Esophagus muscularis mucosa (tissue), 4 donors: ENCODE data around the gene LPCAT3. TPM values are rescaled to one million over a fixed set of nuclear protein-coding genes. Genes with fewer than 3 reads are reported as not detected.

Experiments
- DNase-seq: peaks from one replicate; pipeline ENCODE4 v3.0.0-alpha.2; 2017; ENCODE audit errors: extremely low spot score
- H3K27ac ChIP-seq, 4 donors: fragments of 200-600 bp; sonication (generic); replicated peaks in 1 of 4; 1 replicate in 3 of 4; 2 replicates in 1 of 4; pipeline ENCODE4 v1.5.1; 2016 to 2019; ENCODE audit warnings: mild to moderate bottlenecking in 1 of 4
- H3K27me3 ChIP-seq, 4 donors: fragments of 200-600 bp; sonication (generic); one replicate each; pipeline versions ENCODE4 v1.5.1 to v1.6.0; 2016 to 2019
- H3K36me3 ChIP-seq, 4 donors: fragments of 200-600 bp; sonication (generic); one replicate each; pipeline ENCODE4 v1.5.1; 2016 to 2019
- H3K4me1 ChIP-seq, 4 donors: fragments of 200-600 bp; sonication (generic); one replicate each; pipeline ENCODE4 v1.5.1; 2016 to 2019
- H3K4me3 ChIP-seq, 4 donors: fragments of 200-600 bp; sonication (generic); 1 replicate in 2 of 4; 2 replicates in 2 of 4; pipeline ENCODE4 v1.5.1; 2016 to 2019; ENCODE audit warnings: mild to moderate bottlenecking in 4 of 4, moderate library complexity in 1 of 4
- H3K9me3 ChIP-seq, 4 donors: fragments of 200-600 bp; sonication (generic); 1 replicate in 3 of 4; 2 replicates in 1 of 4; pipeline ENCODE4 v1.5.1; 2016 to 2019
- EP300 ChIP-seq: sonication (generic); formaldehyde crosslinking; IDR thresholded peaks from one replicate; pipeline ENCODE4 v1.6.1; 2017; ENCODE audit warnings: antibody characterized with exemption
- POLR2A ChIP-seq: fragments of 450-650 bp; IDR thresholded peaks from one replicate; pipeline ENCODE4 v1.6.1; 2017; ENCODE audit warnings: antibody characterized with exemption, moderate library complexity, mild to moderate bottlenecking, low read depth
- POLR2AphosphoS5 ChIP-seq, 2 donors: sonication (generic); formaldehyde crosslinking; IDR thresholded peaks; one replicate each; pipeline ENCODE4 v1.6.1; 2017; ENCODE audit warnings: antibody characterized with exemption in 2 of 2
- WGBS: methylation state at CpG from one replicate; pipeline ENCODE4 v1.1.5; 2018; 5-methylcytosine and 5-hydroxymethylcytosine counted together
- intact Hi-C: fragments of 100-400 bp; cut with DNase I; formaldehyde crosslinking; loops from one replicate; pipeline ENCODE4 v1.15.1; 2023
- total RNA-seq, 4 donors: library from RNA; depleted of rRNA; stranded (reverse); fragments of >200 nt; gene quantifications; one replicate each; pipeline versions ENCODE4 v1.1.0 to v1.2.1, GENCODE V29; 2016
- TF ChIP-seq, protein P1 (sequence below), 3 experiments: fragments of 200-600 bp in 2 of 3; fragments of 450-650 bp in 1 of 3; sonication (generic) in 2 of 3; IDR thresholded peaks; one replicate each; pipeline ENCODE4 v1.5.1; 2017 to 2019; ENCODE audit warnings: antibody characterized with exemption in 3 of 3, mild to moderate bottlenecking in 2 of 3, moderate library complexity in 1 of 3

LPCAT3 gene
- total RNA-seq, 4 donors from 2014 or later = 21.6 to 33.3 (median 26.2) TPM

DNA sequence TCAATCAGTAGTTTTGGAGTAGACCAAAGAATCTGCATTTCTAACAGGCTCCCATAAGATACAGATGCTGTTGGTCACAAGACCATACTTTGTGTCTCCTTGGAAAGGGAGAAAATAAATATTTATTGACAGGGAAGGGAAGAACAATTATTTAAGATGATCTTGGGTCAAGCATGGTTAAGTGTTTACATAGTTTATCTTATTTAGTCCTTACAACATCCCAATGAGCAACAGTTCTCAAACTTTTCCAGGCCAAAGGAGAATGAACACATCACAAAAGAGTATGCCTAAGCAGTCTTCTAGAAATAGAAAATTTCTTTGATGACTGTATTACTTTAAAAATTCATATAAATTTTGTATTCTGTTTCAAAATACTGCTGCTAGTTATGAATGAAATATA, 8.8 kb downstream of the LPCAT3 start:
- intact Hi-C loops = no loop called here
- Histone ChIP-seq H3K4me1 (peaks cover 0 to 10% (median 0%) of the 10 kb centered on the region in 4 donors), H3K9me3 (no peaks in the 10 kb centered on the region), H3K4me3 (no peak overlapping the region), H3K27me3 (no peaks in the 10 kb centered on the region), H3K27ac (no peak overlapping the region), H3K36me3 (peaks cover 0 to 40% (median 20%) of the 10 kb centered on the region in 4 donors)
- TF ChIP-seq POLR2AphosphoS5 (IDR thresholded peaks at IDR 0.05) (no peak), POLR2A (no peak), EP300 (no peak)
- TF ChIP-seq, protein P1, sequence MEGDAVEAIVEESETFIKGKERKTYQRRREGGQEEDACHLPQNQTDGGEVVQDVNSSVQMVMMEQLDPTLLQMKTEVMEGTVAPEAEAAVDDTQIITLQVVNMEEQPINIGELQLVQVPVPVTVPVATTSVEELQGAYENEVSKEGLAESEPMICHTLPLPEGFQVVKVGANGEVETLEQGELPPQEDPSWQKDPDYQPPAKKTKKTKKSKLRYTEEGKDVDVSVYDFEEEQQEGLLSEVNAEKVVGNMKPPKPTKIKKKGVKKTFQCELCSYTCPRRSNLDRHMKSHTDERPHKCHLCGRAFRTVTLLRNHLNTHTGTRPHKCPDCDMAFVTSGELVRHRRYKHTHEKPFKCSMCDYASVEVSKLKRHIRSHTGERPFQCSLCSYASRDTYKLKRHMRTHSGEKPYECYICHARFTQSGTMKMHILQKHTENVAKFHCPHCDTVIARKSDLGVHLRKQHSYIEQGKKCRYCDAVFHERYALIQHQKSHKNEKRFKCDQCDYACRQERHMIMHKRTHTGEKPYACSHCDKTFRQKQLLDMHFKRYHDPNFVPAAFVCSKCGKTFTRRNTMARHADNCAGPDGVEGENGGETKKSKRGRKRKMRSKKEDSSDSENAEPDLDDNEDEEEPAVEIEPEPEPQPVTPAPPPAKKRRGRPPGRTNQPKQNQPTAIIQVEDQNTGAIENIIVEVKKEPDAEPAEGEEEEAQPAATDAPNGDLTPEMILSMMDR (IDR thresholded peaks at IDR 0.05) = no peak
- DNase-seq = no peak

- H3K27me3 ChIP-seq = no peaks in the 10 kb centered on the region
- no peak overlapping the region for H3K4me3 ChIP-seq
- peaks cover 0 to 10% (median 0%) of the 10 kb centered on the region in 4 donors for H3K4me1 ChIP-seq
- TF ChIP-seq POLR2AphosphoS5 (IDR thresholded peaks at IDR 0.05) = no peak
- no peak overlapping the region for H3K27ac ChIP-seq
- H3K9me3 ChIP-seq = no peaks in the 10 kb centered on the region
- 98% methylated on average over 2 of the region's 2 CpGs for WGBS
- H3K36me3 ChIP-seq = peaks cover 0 to 34% (median 20%) of the 10 kb centered on the region in 4 donors
- no peak for DNase-seq
- intact Hi-C loops = no loop called here
Observed at GRCh38 chr12:7008864-7009263, 9.4 kb downstream of the LPCAT3 start.

DNA sequence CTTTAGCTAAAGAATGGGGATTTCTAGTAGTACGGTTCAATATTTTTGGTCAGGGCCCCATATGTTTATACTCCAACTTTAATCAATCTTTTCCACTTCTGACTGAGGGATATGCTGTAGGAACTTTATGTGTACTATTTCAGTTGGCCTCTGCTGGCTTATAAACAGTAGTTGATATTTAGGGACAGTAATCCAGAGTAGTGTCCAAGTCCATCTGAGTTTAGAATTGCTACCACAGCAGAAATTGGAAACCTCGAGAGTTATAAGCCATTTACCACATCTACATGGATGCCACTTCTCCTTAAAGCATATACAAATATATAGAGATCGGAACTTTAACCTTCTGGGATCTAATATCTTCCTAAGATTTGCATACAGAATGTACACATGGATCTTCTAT, 11.6 kb downstream of the LPCAT3 start:
- intact Hi-C loops = no loop called here
- H3K27ac ChIP-seq = no peak overlapping the region
- H3K27me3 ChIP-seq = no peaks in the 10 kb centered on the region
- H3K4me1 ChIP-seq = peaks cover 0 to 10% (median 0%) of the 10 kb centered on the region in 4 donors
- no peak for DNase-seq
- no peaks in the 10 kb centered on the region for H3K9me3 ChIP-seq
- peaks cover 0 to 25% (median 9%) of the 10 kb centered on the region in 4 donors for H3K36me3 ChIP-seq
- 97% methylated on average over 3 of the region's 3 CpGs for whole genome bisulfite sequencing
- H3K4me3 ChIP-seq = no peak overlapping the region
- no peak for TF ChIP-seq POLR2A
- TF ChIP-seq EP300 = no peak
- TF ChIP-seq POLR2AphosphoS5 (IDR thresholded peaks at IDR 0.05) = no peak
- TF ChIP-seq, protein P1 (IDR thresholded peaks at IDR 0.05) = no peak

DNA sequence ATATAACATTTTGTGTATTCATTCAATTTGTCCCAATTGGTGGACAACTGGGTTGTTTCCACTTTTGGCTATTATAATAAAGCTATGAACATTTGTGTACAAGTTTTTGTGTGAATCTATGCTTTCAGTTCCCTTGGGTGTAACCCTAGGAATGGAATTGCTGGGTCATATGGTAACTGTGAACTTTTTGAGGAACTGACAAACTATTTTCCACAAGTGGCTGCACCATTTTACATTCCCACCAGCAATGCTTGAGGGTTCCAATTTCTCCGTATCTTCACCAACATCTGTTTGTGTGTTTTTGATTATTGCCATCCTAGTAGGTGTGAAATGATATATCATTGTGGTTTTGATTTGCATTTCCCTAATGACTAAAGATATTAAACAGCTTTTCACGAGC, 13.0 kb downstream of the LPCAT3 start:
- H3K4me1 ChIP-seq = peaks cover 0 to 9% (median 0%) of the 10 kb centered on the region in 4 donors
- H3K36me3 ChIP-seq = peaks cover 0 to 19% (median 8%) of the 10 kb centered on the region in 4 donors
- TF ChIP-seq, protein P1 (IDR thresholded peaks at IDR 0.05) = no peak
- TF ChIP-seq POLR2A (no peak), EP300 (no peak), POLR2AphosphoS5 (IDR thresholded peaks at IDR 0.05) (no peak)
- H3K27me3 ChIP-seq = no peaks in the 10 kb centered on the region
- H3K9me3 ChIP-seq = no peaks in the 10 kb centered on the region
- no peak overlapping the region for H3K27ac ChIP-seq
- WGBS = 93% methylated on average over 2 of the region's 2 CpGs
- H3K4me3 ChIP-seq = no peak overlapping the region
- DNase-seq = no peak
- intact Hi-C loops = no loop called here

DNA sequence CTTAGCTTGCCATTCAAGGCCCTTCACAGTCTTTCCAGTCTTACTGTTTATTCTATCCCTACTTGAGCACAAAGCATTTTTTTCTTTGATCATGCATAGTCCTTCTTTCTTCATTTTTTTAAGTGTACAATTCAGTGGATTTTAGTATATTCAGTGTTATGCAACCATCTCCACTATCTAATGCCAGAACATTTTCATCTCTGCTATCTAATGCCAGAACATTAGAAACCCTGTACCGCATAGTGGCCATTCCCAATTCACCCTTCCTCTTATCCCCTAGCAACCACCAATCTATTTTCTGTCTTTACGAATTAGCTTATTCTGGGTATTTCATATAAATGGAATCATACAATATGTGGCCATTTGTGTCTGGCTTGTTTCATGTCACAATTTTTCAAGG, 13.4 kb downstream of the LPCAT3 start:
- Histone ChIP-seq H3K27ac (no peak overlapping the region), H3K4me3 (no peak overlapping the region), H3K27me3 (no peaks in the 10 kb centered on the region), H3K36me3 (peaks cover 0 to 18% (median 8%) of the 10 kb centered on the region in 4 donors), H3K4me1 (peaks cover 0 to 7% (median 0%) of the 10 kb centered on the region in 4 donors), H3K9me3 (no peaks in the 10 kb centered on the region)
- intact Hi-C loops = no loop called here
- WGBS = 89% methylated on average over 2 of the region's 2 CpGs
- DNase-seq = no peak
- TF ChIP-seq POLR2AphosphoS5 (IDR thresholded peaks at IDR 0.05) = no peak
- TF ChIP-seq, protein P1 (IDR thresholded peaks at IDR 0.05) = no peak
- TF ChIP-seq EP300 = no peak
- TF ChIP-seq POLR2A = no peak
